Neural progenitor cell (in vitro differentiated cells): ENCODE measurements around the gene NAPEPLD. TPM values are rescaled to one million over a fixed set of nuclear protein-coding genes. Genes with fewer than 3 reads are reported as not detected.
"Not testable (repeated sequence)": the region's sequence is repeated elsewhere in the genome, so short reads cannot be mapped to it uniquely, and the experiment has no call there.

Source experiments
- DNase-seq: peaks from one replicate; pipeline ENCODE4 v3.0.0-alpha.2; 2016; ENCODE audit warnings: low spot score
- H2AFZ ChIP-seq: fragments of 200-600 bp; sonication (generic); replicated peaks from 2 replicates; pipeline ENCODE4 v1.6.1; 2016; ENCODE audit warnings: antibody characterized with exemption
- H3F3A ChIP-seq: fragments of 200-600 bp; sonication (generic); 2 replicates; pipeline ENCODE4 v1.6.1; 2016; ENCODE audit warnings: antibody characterized with exemption, low read depth
- H3K27ac ChIP-seq: fragments of 200-600 bp; sonication (generic); 2 replicates; pipeline ENCODE4 v1.5.1; 2016; ENCODE audit warnings: mild to moderate bottlenecking
- H3K27me3 ChIP-seq: fragments of 200-600 bp; sonication (generic); 2 replicates; pipeline ENCODE4 v1.6.1; 2016; ENCODE audit warnings: mild to moderate bottlenecking, moderate library complexity
- H3K36me3 ChIP-seq: fragments of 200-600 bp; sonication (generic); 2 replicates; pipeline ENCODE4 v1.5.1; 2016
- H3K4me1 ChIP-seq: fragments of 200-600 bp; sonication (generic); 2 replicates; pipeline ENCODE4 v1.6.1; 2016; ENCODE audit warnings: mixed run types
- H3K4me2 ChIP-seq: fragments of 200-600 bp; sonication (generic); 2 replicates; pipeline ENCODE4 v1.6.1; 2016
- H3K4me3 ChIP-seq: fragments of 200-600 bp; sonication (generic); 2 replicates; pipeline ENCODE4 v1.5.1; 2016
- H3K79me2 ChIP-seq: fragments of 200-600 bp; sonication (generic); 2 replicates; pipeline ENCODE4 v1.6.1; 2016; ENCODE audit warnings: low read depth
- H3K9ac ChIP-seq: fragments of 200-600 bp; sonication (generic); 2 replicates; pipeline ENCODE4 v1.6.1; 2016
- H3K9me3 ChIP-seq: fragments of 200-600 bp; sonication (generic); 2 replicates; pipeline ENCODE4 v1.5.1; 2016; ENCODE audit warnings: low read depth
- H4K20me1 ChIP-seq: fragments of 200-600 bp; sonication (generic); 2 replicates; pipeline ENCODE4 v1.6.1; 2016; ENCODE audit warnings: low read depth
- H3K27ac Mint-ChIP-seq: 3 replicates; pipeline ENCODE4 v1.8.0; 2021; ENCODE audit warnings: mixed read lengths
- H3K27me3 Mint-ChIP-seq: 2 replicates; pipeline ENCODE4 v1.8.0; 2022; ENCODE audit warnings: low read depth, mild to moderate bottlenecking, inconsistent platforms, moderate library complexity, mixed read lengths; ENCODE audit not compliant: insufficient read depth
- H3K36me3 Mint-ChIP-seq: 3 replicates; pipeline ENCODE4 v1.8.0; 2021; ENCODE audit warnings: mixed read lengths
- H3K4me1 Mint-ChIP-seq: 3 replicates; pipeline ENCODE4 v1.8.0; 2021; ENCODE audit warnings: mixed read lengths
- H3K4me3 Mint-ChIP-seq: 3 replicates; pipeline ENCODE4 v1.8.0; 2021; ENCODE audit warnings: mild to moderate bottlenecking, moderate library complexity, mixed read lengths
- H3K9me3 Mint-ChIP-seq: 3 replicates; pipeline ENCODE4 v1.8.0; 2020; ENCODE audit warnings: mixed read lengths
- CTCF ChIP-seq: fragments of 200-600 bp; sonication (generic); IDR thresholded peaks from 2 replicates; pipeline ENCODE4 v1.5.1; 2017; ENCODE audit warnings: antibody characterized with exemption, mild to moderate bottlenecking
- EZH2 ChIP-seq: fragments of 200-600 bp; sonication (generic); IDR thresholded peaks from 2 replicates; pipeline ENCODE4 v1.6.1; 2017; ENCODE audit warnings: antibody characterized with exemption, mild to moderate bottlenecking, moderate library complexity
- EZH2phosphoT487 ChIP-seq: fragments of 200-600 bp; sonication (generic); IDR thresholded peaks from 2 replicates; pipeline ENCODE4 v1.6.1; 2017; ENCODE audit warnings: antibody characterized with exemption
- total RNA-seq: library from RNA; depleted of rRNA; stranded (reverse); fragments of >200 nt; gene quantifications from 2 replicates; pipeline ENCODE4 v1.2.3, GENCODE V29; 2015; ENCODE audit warnings: low replicate concordance

The NAPEPLD gene
- total RNA-seq, 1 donor from 2014 or later: 13.3 TPM

- Mint-ChIP-seq H3K4me3 (no peak overlapping the region), H3K27ac (no peak overlapping the region), H3K27me3 (no peaks in the 10 kb centered on the region), H3K9me3 (no peaks in the 10 kb centered on the region), H3K4me1 (no peaks in the 10 kb centered on the region), H3K36me3 (no peaks in the 10 kb centered on the region)
- Histone ChIP-seq H3K4me3 (no peak overlapping the region), H3F3A (no peaks in the 10 kb centered on the region), H3K36me3 (no peaks in the 10 kb centered on the region), H3K4me2 (no peak overlapping the region), H3K4me1 (peaks cover 5% of the 10 kb centered on the region), H3K27me3 (no peaks in the 10 kb centered on the region), H3K79me2 (no peaks in the 10 kb centered on the region), H3K27ac (no peak overlapping the region), H2AFZ (no peak overlapping the region), H3K9me3 (no peaks in the 10 kb centered on the region), H4K20me1 (no peaks in the 10 kb centered on the region), H3K9ac (no peak overlapping the region)
- DNase-seq: no peak
- TF ChIP-seq CTCF (no peak), EZH2 (no peak), EZH2phosphoT487 (no peak)
Observed at GRCh38 chr7:103059471-103059870, 89.4 kb downstream of the NAPEPLD start.

GRCh38 chr7:103058122-103058521 is 90.8 kb downstream of the NAPEPLD start:
- Histone ChIP-seq H3K9me3 (no peaks in the 10 kb centered on the region), H3K79me2 (no peaks in the 10 kb centered on the region), H3F3A (no peaks in the 10 kb centered on the region), H3K9ac (no peak overlapping the region), H3K4me2 (no peak overlapping the region), H2AFZ (peak overlapping the region; percentile 37), H3K4me3 (no peak overlapping the region), H3K27ac (no peak overlapping the region), H3K4me1 (peaks cover 5% of the 10 kb centered on the region), H4K20me1 (no peaks in the 10 kb centered on the region), H3K27me3 (no peaks in the 10 kb centered on the region), H3K36me3 (no peaks in the 10 kb centered on the region)
- no peaks in the 10 kb centered on the region for H3K4me1 Mint-ChIP-seq
- no peak for DNase-seq
- H3K9me3 Mint-ChIP-seq: no peaks in the 10 kb centered on the region
- H3K36me3 Mint-ChIP-seq: peaks cover 6% of the 10 kb centered on the region
- no peaks in the 10 kb centered on the region for H3K27me3 Mint-ChIP-seq
- no peak overlapping the region for H3K4me3 Mint-ChIP-seq
- TF ChIP-seq EZH2 (no peak), CTCF (no peak), EZH2phosphoT487 (no peak)
- H3K27ac Mint-ChIP-seq: no peak overlapping the region

- not testable (repeated sequence) for H3K9me3 ChIP-seq, H3K27me3 ChIP-seq, H2AFZ ChIP-seq, H3K79me2 ChIP-seq, H3K4me1 Mint-ChIP-seq, H3K9ac ChIP-seq, H3F3A ChIP-seq, H3K36me3 ChIP-seq, H3K27ac ChIP-seq, DNase-seq, H3K4me1 ChIP-seq, H3K9me3 Mint-ChIP-seq, H3K4me3 ChIP-seq, H3K4me2 ChIP-seq, H3K27me3 Mint-ChIP-seq, H3K36me3 Mint-ChIP-seq, H3K27ac Mint-ChIP-seq, H4K20me1 ChIP-seq, H3K4me3 Mint-ChIP-seq
Observed at GRCh38 chr7:103056006-103056405, 92.9 kb downstream of the NAPEPLD start.

GRCh38 chr7:103051519-103051918 is 97.4 kb downstream of the NAPEPLD start:
- Mint-ChIP-seq H3K4me3 (no peak overlapping the region), H3K27me3 (peaks cover 2% of the 10 kb centered on the region), H3K9me3 (peaks cover 28% of the 10 kb centered on the region), H3K4me1 (no peaks in the 10 kb centered on the region), H3K36me3 (peaks cover 15% of the 10 kb centered on the region), H3K27ac (no peak overlapping the region)
- Histone ChIP-seq H3K27ac (no peak overlapping the region), H3F3A (no peaks in the 10 kb centered on the region), H3K79me2 (no peaks in the 10 kb centered on the region), H3K4me3 (no peak overlapping the region), H4K20me1 (no peaks in the 10 kb centered on the region), H3K36me3 (no peaks in the 10 kb centered on the region), H3K9ac (no peak overlapping the region), H3K27me3 (no peaks in the 10 kb centered on the region), H3K4me1 (no peaks in the 10 kb centered on the region), H3K9me3 (peaks cover 6% of the 10 kb centered on the region), H3K4me2 (no peak overlapping the region), H2AFZ (no peak overlapping the region)
- TF ChIP-seq EZH2 (no peak), EZH2phosphoT487 (no peak), CTCF (no peak)
- DNase-seq: no peak

Other genes with a start within 250 kb of the NAPEPLD start
- 4.3 and 4.6 TPM in 2 replicates for gene LRRC17, start 236.1 kb downstream of the NAPEPLD start, total RNA-seq
- gene FBXL13, start 74.3 kb downstream of the NAPEPLD start, total RNA-seq: 4.3 and 8.2 TPM in 2 replicates
- 49.9 and 56.5 TPM in 2 replicates for gene ARMC10, start 74.0 kb downstream of the NAPEPLD start, total RNA-seq
- 103 and 164 TPM in 2 replicates for gene PMPCB, start 148.3 kb upstream of the NAPEPLD start, total RNA-seq
- 27.2 and 41.0 TPM in 2 replicates for gene DNAJC2, start 195.7 kb upstream of the NAPEPLD start, total RNA-seq
- 85.1 and 128 TPM in 2 replicates for gene PSMC2, start 198.5 kb upstream of the NAPEPLD start, total RNA-seq